GM18870 (cell line): ENCODE results near the gene LEMD2.
"Not testable (repeated sequence)": the region's sequence is repeated elsewhere in the genome, so short reads cannot be mapped to it uniquely, and the experiment has no call there.

Source experiments
- ATAC-seq: cut with Tn5 transposase; IDR thresholded peaks from one replicate; pipeline ENCODE4 v1.9.1; 2021; ENCODE audit warnings: moderate library complexity; ENCODE audit not compliant: unreplicated experiment

Gene LEMD2

GRCh38 chr6:33788694-33789549 lies at the start of gene LEMD2:
Gene LEMD2, minus strand, starts transcription at chr6:33789130. Its CDS starts 14 bp downstream, at chr6:33789116.
- peak; percentile 79 for ATAC-seq

GRCh38 chr6:33837971-33838665 lies 49.2 kb upstream of the LEMD2 start:
- no peak for ATAC-seq

- ATAC-seq = no peak
These were observed 48.0 kb upstream of the LEMD2 start for GRCh38 chr6:33836806-33837469.

- ATAC-seq = no peak
These were observed 45.8 kb upstream of the LEMD2 start for GRCh38 chr6:33834401-33835392.

GRCh38 chr6:33833599-33833998 lies 44.7 kb upstream of the LEMD2 start:
- no peak for ATAC-seq

GRCh38 chr6:33832831-33833230 lies 43.9 kb upstream of the LEMD2 start:
- not testable (repeated sequence) for ATAC-seq

GRCh38 chr6:33831725-33832124 lies 42.8 kb upstream of the LEMD2 start:
- not testable (repeated sequence) for ATAC-seq

GRCh38 chr6:33830635-33831240 lies 41.8 kb upstream of the LEMD2 start:
- ATAC-seq = no peak

GRCh38 chr6:33828764-33829731 lies 40.1 kb upstream of the LEMD2 start:
- ATAC-seq = no peak

GRCh38 chr6:33828452-33828763 lies 39.5 kb upstream of the LEMD2 start:
- ATAC-seq = no peak

GRCh38 chr6:33827546-33828451 lies 38.9 kb upstream of the LEMD2 start:
- no peak for ATAC-seq

GRCh38 chr6:33826537-33826936 lies 37.6 kb upstream of the LEMD2 start:
- no peak for ATAC-seq

- ATAC-seq = no peak
These were observed 35.7 kb upstream of the LEMD2 start for GRCh38 chr6:33824461-33825154.

GRCh38 chr6:33823806-33824205 lies 34.9 kb upstream of the LEMD2 start:
- ATAC-seq = no peak

GRCh38 chr6:33822575-33823395 lies 33.9 kb upstream of the LEMD2 start:
- ATAC-seq = no peak

- ATAC-seq = no peak
These were observed 32.0 kb upstream of the LEMD2 start for GRCh38 chr6:33820784-33821520.
